ENCODE measurements around the gene PLEK2.

The PLEK2 gene

DNA sequence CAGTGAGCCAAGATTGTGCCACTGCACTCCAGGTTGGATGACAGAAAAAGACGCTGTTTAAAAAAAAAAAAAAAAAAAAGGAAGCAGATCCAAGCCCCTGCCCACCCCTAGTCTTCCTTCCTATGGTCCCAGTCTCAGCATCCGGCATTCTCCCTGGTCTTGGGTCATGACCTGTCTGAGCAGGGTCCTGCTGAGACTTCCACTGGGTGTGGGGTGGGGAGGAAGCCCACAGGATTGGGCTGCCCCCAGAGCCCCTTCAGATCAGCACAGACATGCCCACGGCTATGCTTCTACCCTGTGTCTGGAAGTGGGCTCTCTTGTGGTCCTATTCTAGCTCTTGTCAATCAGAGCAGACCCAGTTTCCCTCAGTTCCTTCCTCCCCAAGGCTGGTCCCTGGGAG, 12.6 kb upstream of the PLEK2 start:
- Histone ChIP-seq H3K9ac (ENCODE audit: low read length) (no peak overlapping the region), H2BK15ac (ENCODE audit: low read depth, poor library complexity, severe bottlenecking) (no peak overlapping the region), H3K79me1 (replicated peaks; ENCODE audit: low read length, poor library complexity, severe bottlenecking) (no peaks in the 10 kb centered on the region), H2AFZ (ENCODE audit: low read depth, low read length) (no peak overlapping the region), H2BK12ac (ENCODE audit: low read length in 2 of 2) (no peak overlapping the region), H2BK120ac (ENCODE audit: low read depth, low read length) (no peak overlapping the region), H3K4me2 (ENCODE audit: low read length, poor library complexity, severe bottlenecking) (no peak overlapping the region), H2BK5ac (ENCODE audit: low read depth, low read length, poor library complexity, severe bottlenecking) (no peak overlapping the region), H3K4me1 (ENCODE audit: control insufficient read depth, insufficient read depth, low read depth, low read length) (peaks cover 9% of the 10 kb centered on the region), H3K14ac (ENCODE audit: low read length in 2 of 2) (no peak overlapping the region), H3K23ac (ENCODE audit: low read length in 2 of 2) (no peak overlapping the region), H3K9me3 (ENCODE audit: control insufficient read depth, low read length) (no peaks in the 10 kb centered on the region), H3K4ac (ENCODE audit: low read depth in 1 of 2, low read length in 2 of 2) (no peak overlapping the region), H3K4me3 (ENCODE audit: insufficient read depth in 1 of 2, low read depth in 1 of 2, low read length in 2 of 2) (no peak overlapping the region), H3K18ac (ENCODE audit: low read depth in 1 of 2, low read length in 2 of 2) (no peak overlapping the region), H3K27me3 (ENCODE audit: control insufficient read depth in 1 of 2, insufficient read depth in 1 of 2, low read length in 2 of 2) (peaks cover 3 to 14% of the 10 kb centered on the region in 2 experiments), H3K36me3 (ENCODE audit: control insufficient read depth in 1 of 2, insufficient read depth in 2 of 2, low read depth in 1 of 2, low read length in 2 of 2) (no peaks in the 10 kb centered on the region), H2AK5ac (ENCODE audit: low read length, severe bottlenecking) (no peak overlapping the region), H4K91ac (ENCODE audit: low read length) (no peak overlapping the region), H3K27ac (ENCODE audit: low read length, poor library complexity, severe bottlenecking) (no peak overlapping the region), H4K8ac (ENCODE audit: low read length) (no peak overlapping the region)
- WGBS, result 67% methylated on average over 1 of the region's 3 CpGs
- no peak for DNase-seq

DNA sequence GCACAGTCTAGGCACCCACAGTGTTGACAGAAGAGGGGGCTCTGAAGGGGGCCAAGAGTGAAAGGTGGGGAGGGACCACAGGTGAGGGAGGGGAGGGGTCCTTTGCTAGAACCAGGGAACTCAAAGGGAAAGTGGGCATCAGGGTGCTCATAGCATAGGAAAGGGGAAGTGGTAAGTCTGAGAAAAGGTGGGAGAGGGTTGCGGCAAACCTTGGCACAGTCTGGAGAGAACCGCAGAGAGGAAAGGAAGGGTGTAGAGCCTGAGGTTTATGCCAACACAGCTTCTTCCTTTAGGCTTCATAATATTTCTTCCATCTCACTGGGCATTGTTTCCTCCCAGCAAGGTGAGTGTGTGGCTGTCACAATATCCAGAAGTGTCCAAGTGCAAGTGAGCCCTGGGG, 11.5 kb upstream of the PLEK2 start:
- no peaks in the 10 kb centered on the region for H3K36me3 ChIP-seq (ENCODE audit: control insufficient read depth in 1 of 2, insufficient read depth in 2 of 2, low read depth in 1 of 2, low read length in 2 of 2)
- no peak overlapping the region for H3K4me2 ChIP-seq (ENCODE audit: low read length, poor library complexity, severe bottlenecking)
- H4K8ac ChIP-seq (ENCODE audit: low read length), result no peak overlapping the region
- H2BK15ac ChIP-seq (ENCODE audit: low read depth, poor library complexity, severe bottlenecking), result no peak overlapping the region
- H2AK5ac ChIP-seq (ENCODE audit: low read length, severe bottlenecking), result no peak overlapping the region
- H2BK120ac ChIP-seq (ENCODE audit: low read depth, low read length), result no peak overlapping the region
- H3K14ac ChIP-seq (ENCODE audit: low read length in 2 of 2), result no peak overlapping the region
- no peak overlapping the region for H3K23ac ChIP-seq (ENCODE audit: low read length in 2 of 2)
- H2BK12ac ChIP-seq (ENCODE audit: low read length in 2 of 2), result no peak overlapping the region
- 100% methylated on average over 2 of the region's 2 CpGs for WGBS
- no peak overlapping the region for H2AFZ ChIP-seq (ENCODE audit: low read depth, low read length)
- no peaks in the 10 kb centered on the region for H3K79me1 ChIP-seq (replicated peaks; ENCODE audit: low read length, poor library complexity, severe bottlenecking)
- H3K4ac ChIP-seq (ENCODE audit: low read depth in 1 of 2, low read length in 2 of 2), result no peak overlapping the region
- no peak overlapping the region for H4K91ac ChIP-seq (ENCODE audit: low read length)
- DNase-seq, result no peak
- H3K27me3 ChIP-seq (ENCODE audit: control insufficient read depth in 1 of 2, insufficient read depth in 1 of 2, low read length in 2 of 2), result peaks cover 3 to 14% of the 10 kb centered on the region in 2 experiments
- H3K9me3 ChIP-seq (ENCODE audit: control insufficient read depth, low read length), result no peaks in the 10 kb centered on the region
- H3K9ac ChIP-seq (ENCODE audit: low read length), result no peak overlapping the region
- no peak overlapping the region for H3K4me3 ChIP-seq (ENCODE audit: insufficient read depth in 1 of 2, low read depth in 1 of 2, low read length in 2 of 2)
- H2BK5ac ChIP-seq (ENCODE audit: low read depth, low read length, poor library complexity, severe bottlenecking), result no peak overlapping the region
- H3K4me1 ChIP-seq (ENCODE audit: control insufficient read depth, insufficient read depth, low read depth, low read length), result peaks cover 8% of the 10 kb centered on the region
- H3K27ac ChIP-seq (ENCODE audit: low read length, poor library complexity, severe bottlenecking), result no peak overlapping the region
- no peak overlapping the region for H3K18ac ChIP-seq (ENCODE audit: low read depth in 1 of 2, low read length in 2 of 2)

DNA sequence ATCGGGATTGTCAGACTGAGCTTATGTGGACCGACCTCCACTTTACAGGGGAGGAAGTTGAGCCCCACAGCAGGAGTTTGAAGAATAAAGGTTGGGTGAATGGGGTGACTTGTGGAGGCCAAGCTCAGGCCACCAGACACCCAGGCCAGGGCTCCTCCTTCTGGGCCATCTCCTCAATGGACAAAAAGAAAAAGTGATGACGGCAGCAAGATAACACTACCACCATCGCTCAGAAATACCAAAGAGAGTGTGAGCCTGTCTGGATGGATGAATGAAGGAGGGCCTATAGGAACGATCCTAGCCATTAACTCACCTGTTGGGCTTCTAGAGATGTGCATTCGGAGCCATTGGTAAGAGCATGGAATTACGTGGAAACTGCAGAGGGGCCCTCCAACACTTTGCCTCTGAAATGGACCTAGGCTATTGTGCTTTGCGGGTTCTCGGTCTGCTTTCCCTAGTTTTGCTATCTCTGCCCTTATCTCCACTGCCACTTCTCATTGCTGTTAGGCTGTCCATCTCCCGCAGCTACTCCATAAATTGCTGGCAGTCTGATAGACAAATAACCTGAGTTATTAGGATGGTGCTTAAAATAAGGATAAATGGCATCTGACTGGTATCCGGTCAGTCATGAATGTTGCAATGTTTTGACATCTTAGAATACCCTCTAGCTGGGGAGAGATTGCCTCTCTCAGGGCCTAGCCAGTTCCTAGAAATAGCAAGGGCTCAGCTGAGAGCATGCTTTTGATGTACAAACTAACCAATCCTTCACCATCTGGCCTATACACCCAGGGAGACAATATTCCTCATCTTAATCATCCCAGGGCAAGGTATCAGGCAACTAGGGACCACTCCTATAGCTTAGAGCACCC, 9.6 kb upstream of the PLEK2 start:
- Histone ChIP-seq H3K27ac (ENCODE audit: low read length, poor library complexity, severe bottlenecking) (no peak overlapping the region), H4K8ac (ENCODE audit: low read length) (no peak overlapping the region), H3K4me2 (ENCODE audit: low read length, poor library complexity, severe bottlenecking) (no peak overlapping the region), H3K14ac (ENCODE audit: low read length in 2 of 2) (no peak overlapping the region), H3K4me1 (ENCODE audit: control insufficient read depth, insufficient read depth, low read depth, low read length) (peaks cover 3% of the 10 kb centered on the region), H4K91ac (ENCODE audit: low read length) (no peak overlapping the region), H2BK15ac (ENCODE audit: low read depth, poor library complexity, severe bottlenecking) (peak overlapping the region; percentile 37), H2AFZ (ENCODE audit: low read depth, low read length) (no peak overlapping the region), H3K23ac (ENCODE audit: low read length in 2 of 2) (no peak overlapping the region), H3K27me3 (ENCODE audit: control insufficient read depth in 1 of 2, insufficient read depth in 1 of 2, low read length in 2 of 2) (peaks cover 3 to 14% of the 10 kb centered on the region in 2 experiments), H3K79me1 (replicated peaks; ENCODE audit: low read length, poor library complexity, severe bottlenecking) (no peaks in the 10 kb centered on the region), H3K36me3 (ENCODE audit: control insufficient read depth in 1 of 2, insufficient read depth in 2 of 2, low read depth in 1 of 2, low read length in 2 of 2) (no peaks in the 10 kb centered on the region), H2BK120ac (ENCODE audit: low read depth, low read length) (no peak overlapping the region), H3K18ac (ENCODE audit: low read depth in 1 of 2, low read length in 2 of 2) (no peak overlapping the region), H2BK12ac (ENCODE audit: low read length in 2 of 2) (no peak overlapping the region), H2AK5ac (ENCODE audit: low read length, severe bottlenecking) (no peak overlapping the region), H3K4ac (ENCODE audit: low read depth in 1 of 2, low read length in 2 of 2) (no peak overlapping the region), H3K9ac (ENCODE audit: low read length) (no peak overlapping the region), H2BK5ac (ENCODE audit: low read depth, low read length, poor library complexity, severe bottlenecking) (no peak overlapping the region), H3K4me3 (ENCODE audit: insufficient read depth in 1 of 2, low read depth in 1 of 2, low read length in 2 of 2) (no peak overlapping the region), H3K9me3 (ENCODE audit: control insufficient read depth, low read length) (no peaks in the 10 kb centered on the region)
- DNase-seq, result no peak
- 92% methylated on average over 11 of the region's 11 CpGs for WGBS

DNA sequence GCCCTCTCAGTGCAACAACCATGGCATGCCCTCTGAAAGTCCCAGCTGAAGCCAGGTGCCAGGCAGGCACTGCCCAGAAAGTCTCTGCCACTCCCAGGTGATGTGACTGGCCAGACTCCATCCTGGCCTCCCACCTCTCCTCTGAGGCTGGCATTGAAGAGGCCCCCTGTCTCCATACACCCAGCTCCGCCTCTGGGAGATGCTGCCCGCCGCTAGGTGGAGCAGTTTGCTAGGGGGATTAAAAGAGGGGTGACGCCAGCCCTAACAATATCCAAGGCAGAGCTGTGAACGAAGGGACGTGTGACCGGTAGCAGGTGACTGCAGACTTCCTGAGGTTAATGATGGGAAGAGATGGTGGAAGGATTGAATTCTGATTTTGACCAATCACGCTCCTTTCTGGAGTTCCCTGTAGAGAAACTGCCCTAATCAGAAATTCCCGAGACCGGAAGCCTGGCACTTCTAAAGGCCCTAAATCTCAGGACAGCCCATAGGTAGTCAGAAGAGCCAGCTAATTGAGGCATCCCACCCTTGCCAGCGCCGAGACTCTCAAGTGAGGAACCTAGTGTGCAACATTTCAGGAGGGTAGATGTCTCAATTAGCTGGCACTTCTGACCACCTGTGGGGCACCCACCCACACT, 8.3 kb upstream of the PLEK2 start:
- Histone ChIP-seq H2BK120ac (ENCODE audit: low read depth, low read length) (no peak overlapping the region), H3K14ac (ENCODE audit: low read length in 2 of 2) (no peak overlapping the region), H3K9ac (ENCODE audit: low read length) (no peak overlapping the region), H3K4me2 (ENCODE audit: low read length, poor library complexity, severe bottlenecking) (no peak overlapping the region), H3K36me3 (ENCODE audit: control insufficient read depth in 1 of 2, insufficient read depth in 2 of 2, low read depth in 1 of 2, low read length in 2 of 2) (no peaks in the 10 kb centered on the region), H2BK12ac (ENCODE audit: low read length in 2 of 2) (no peak overlapping the region), H3K27ac (ENCODE audit: low read length, poor library complexity, severe bottlenecking) (no peak overlapping the region), H3K4ac (ENCODE audit: low read depth in 1 of 2, low read length in 2 of 2) (no peak overlapping the region), H3K9me3 (ENCODE audit: control insufficient read depth, low read length) (no peaks in the 10 kb centered on the region), H3K18ac (ENCODE audit: low read depth in 1 of 2, low read length in 2 of 2) (no peak overlapping the region), H2AK5ac (ENCODE audit: low read length, severe bottlenecking) (no peak overlapping the region), H3K27me3 (ENCODE audit: control insufficient read depth in 1 of 2, insufficient read depth in 1 of 2, low read length in 2 of 2) (peaks cover 0 to 6% of the 10 kb centered on the region in 2 experiments), H2BK5ac (ENCODE audit: low read depth, low read length, poor library complexity, severe bottlenecking) (no peak overlapping the region), H2BK15ac (ENCODE audit: low read depth, poor library complexity, severe bottlenecking) (no peak overlapping the region), H3K79me1 (replicated peaks; ENCODE audit: low read length, poor library complexity, severe bottlenecking) (no peaks in the 10 kb centered on the region), H4K8ac (ENCODE audit: low read length) (no peak overlapping the region), H3K4me1 (ENCODE audit: control insufficient read depth, insufficient read depth, low read depth, low read length) (peaks cover 3% of the 10 kb centered on the region), H4K91ac (ENCODE audit: low read length) (no peak overlapping the region), H3K23ac (ENCODE audit: low read length in 2 of 2) (no peak overlapping the region), H3K4me3 (ENCODE audit: insufficient read depth in 1 of 2, low read depth in 1 of 2, low read length in 2 of 2) (no peak overlapping the region), H2AFZ (ENCODE audit: low read depth, low read length) (no peak overlapping the region)
- DNase-seq, result no peak
- WGBS, result 77% methylated on average over 12 of the region's 12 CpGs
